Body of pancreas (tissue), 4 donors: ENCODE results near the gene AANAT. TPM values are rescaled to one million over a fixed set of nuclear protein-coding genes. Genes with fewer than 3 reads are reported as not detected.

ENCODE experiments used
- ATAC-seq: fragments of 150-250 bp; one replicate; pipeline ENCODE4 v1.9.1; 2016
- DNase-seq, 4 donors: peaks; one replicate each; pipeline ENCODE4 v3.0.0-alpha.2; 2019
- H3K27ac ChIP-seq, 4 donors: fragments of 200-600 bp; sonication (generic); 1 replicate in 3 of 4; 2 replicates in 1 of 4; pipeline versions ENCODE4 v1.5.1 to v1.6.1; 2016 to 2019; ENCODE audit warnings: mild to moderate bottlenecking in 1 of 4, mixed read lengths in 1 of 4, moderate library complexity in 1 of 4
- H3K27me3 ChIP-seq, 2 donors: fragments of 200-600 bp; sonication (generic); one replicate each; pipeline ENCODE4 v1.6.0; 2016; ENCODE audit warnings: mild to moderate bottlenecking in 1 of 2
- H3K36me3 ChIP-seq, 2 donors: fragments of 200-600 bp; sonication (generic); replicated peaks in 1 of 2; 2 replicates each; pipeline ENCODE4 v1.5.1; 2016; ENCODE audit warnings: low read depth in 2 of 2; ENCODE audit not compliant: insufficient read depth in 1 of 2
- H3K4me1 ChIP-seq: fragments of 200-600 bp; sonication (generic); one replicate; pipeline ENCODE4 v1.6.0; 2016
- H3K4me3 ChIP-seq, 2 donors: fragments of 200-600 bp; sonication (generic); 1 replicate in 1 of 2; 2 replicates in 1 of 2; pipeline ENCODE4 v1.5.1; 2016 to 2019
- H3K9me3 ChIP-seq, 3 donors: fragments of 200-600 bp; sonication (generic); 1 replicate in 2 of 3; 2 replicates in 1 of 3; pipeline ENCODE4 v1.5.1; 2016
- CTCF ChIP-seq, 7 experiments: fragments of 450-650 bp in 4 of 7; fragments of 200-600 bp in 3 of 7; sonication (generic) in 3 of 7; IDR thresholded peaks; one replicate each; pipeline ENCODE4 v1.5.1; 2016 to 2019; ENCODE audit warnings: antibody characterized with exemption in 7 of 7
- POLR2A ChIP-seq, 3 donors: fragments of 450-650 bp; IDR thresholded peaks; one replicate each; pipeline ENCODE4 v1.6.1; 2016; ENCODE audit warnings: antibody characterized with exemption in 3 of 3, mild to moderate bottlenecking in 2 of 3
- WGBS, 2 donors: methylation state at CpG; one replicate each; pipeline ENCODE4 v1.1.5; 2017; 5-methylcytosine and 5-hydroxymethylcytosine counted together
- intact Hi-C: fragments of 100-400 bp; cut with DNase I; formaldehyde crosslinking; loops from one replicate; pipeline ENCODE4 v1.15.1; 2023
- total RNA-seq, 2 donors: library from RNA; depleted of rRNA; stranded (reverse); fragments of >200 nt; gene quantifications; one replicate each; pipeline ENCODE4 v1.1.0, GENCODE V29; 2016

Gene AANAT
- total RNA-seq, result not detected

- Histone ChIP-seq H3K9me3 (no peaks in the 10 kb centered on the region), H3K27ac (no peak within 1 kb of the TSS), H3K27me3 (no peaks in the 10 kb centered on the region), H3K4me3 (no peak within 1 kb of the TSS), H3K4me1 (peaks cover 3% of the 10 kb centered on the region), H3K36me3 (peaks cover 0 to 9% of the 10 kb centered on the region in 2 donors)
- TF ChIP-seq POLR2A (IDR thresholded peaks at IDR 0.05) (no peak), CTCF (IDR thresholded peaks at IDR 0.05) (no peak)
- intact Hi-C loops, result loop anchor here (2.0 kb wide), 1 partner anchor 37 kb away; no protein-coding TSS in a partner anchor
- DNase-seq, result no peak
- WGBS, 2 donors, result 69 to 100% methylated on average over 1 to 11 of the region's 11 CpGs
- ATAC-seq, result no peak
Observed at GRCh38 chr17:76467366-76467765, at the start of gene AANAT. TSS of gene AANAT (plus strand) at chr17:76467603. CDS start at chr17:76468747, 1,144 bp downstream.

GRCh38 chr17:76419576-76420260 is 47.7 kb upstream of the AANAT start:
- intact Hi-C loops, result no loop called here
- H3K9me3 ChIP-seq, result no peaks in the 10 kb centered on the region
- H3K27ac ChIP-seq, result no peak overlapping the region
- peaks cover 38% of the 10 kb centered on the region for H3K4me1 ChIP-seq
- DNase-seq, result no peak
- no peak for TF ChIP-seq POLR2A (IDR thresholded peaks at IDR 0.05)
- TF ChIP-seq CTCF (IDR thresholded peaks at IDR 0.05), result no peak
- H3K4me3 ChIP-seq, result no peak overlapping the region
- H3K27me3 ChIP-seq, result no peaks in the 10 kb centered on the region
- ATAC-seq, result no peak
- WGBS, 2 donors, result 79 to 81% methylated on average over 16 to 17 of the region's 17 CpGs
- no peaks in the 10 kb centered on the region for H3K36me3 ChIP-seq

- ATAC-seq (no peak), DNase-seq (no peak)
- intact Hi-C loops, result no loop called here
- no peak overlapping the region for H3K4me3 ChIP-seq
- peaks cover 30% of the 10 kb centered on the region for H3K4me1 ChIP-seq
- H3K27me3 ChIP-seq, result no peaks in the 10 kb centered on the region
- no peak for TF ChIP-seq POLR2A (IDR thresholded peaks at IDR 0.05)
- TF ChIP-seq CTCF (IDR thresholded peaks at IDR 0.05), result no peak
- H3K27ac ChIP-seq, result no peak overlapping the region
- WGBS, 2 donors, result 66 to 74% methylated on average over 10 of the region's 10 CpGs
- no peaks in the 10 kb centered on the region for H3K9me3 ChIP-seq
- no peaks in the 10 kb centered on the region for H3K36me3 ChIP-seq
Observed at GRCh38 chr17:76420356-76421043, 46.9 kb upstream of the AANAT start.

- Histone ChIP-seq H3K27ac (no peak overlapping the region), H3K36me3 (no peaks in the 10 kb centered on the region), H3K9me3 (no peaks in the 10 kb centered on the region), H3K27me3 (no peaks in the 10 kb centered on the region), H3K4me3 (no peak overlapping the region), H3K4me1 (peaks cover 30% of the 10 kb centered on the region)
- TF ChIP-seq CTCF (IDR thresholded peaks at IDR 0.05) (no peak), POLR2A (IDR thresholded peaks at IDR 0.05) (no peak)
- intact Hi-C loops, result no loop called here
- WGBS, 2 donors, result 62 to 81% methylated on average over 7 of the region's 7 CpGs
- no peak for DNase-seq
- no peak for ATAC-seq
Observed at GRCh38 chr17:76421044-76421407, 46.4 kb upstream of the AANAT start.
